MM.1S (cell line): Measurements from ENCODE around the gene FUOM.

Source experiments
- CTCF ChIP-seq: fragments of 300-600 bp; sonication (generic); IDR thresholded peaks from 2 replicates; pipeline ENCODE4 v1.5.1; 2016; ENCODE audit warnings: antibody characterized with exemption, low read length, mixed read lengths
- EZH2 ChIP-seq: fragments of 300-600 bp; sonication (generic); optimal IDR thresholded peaks from 2 replicates; pipeline ENCODE3; 2017; ENCODE audit warnings: low read depth, mild to moderate bottlenecking, antibody characterized with exemption, low read length, mixed read lengths

DNA sequence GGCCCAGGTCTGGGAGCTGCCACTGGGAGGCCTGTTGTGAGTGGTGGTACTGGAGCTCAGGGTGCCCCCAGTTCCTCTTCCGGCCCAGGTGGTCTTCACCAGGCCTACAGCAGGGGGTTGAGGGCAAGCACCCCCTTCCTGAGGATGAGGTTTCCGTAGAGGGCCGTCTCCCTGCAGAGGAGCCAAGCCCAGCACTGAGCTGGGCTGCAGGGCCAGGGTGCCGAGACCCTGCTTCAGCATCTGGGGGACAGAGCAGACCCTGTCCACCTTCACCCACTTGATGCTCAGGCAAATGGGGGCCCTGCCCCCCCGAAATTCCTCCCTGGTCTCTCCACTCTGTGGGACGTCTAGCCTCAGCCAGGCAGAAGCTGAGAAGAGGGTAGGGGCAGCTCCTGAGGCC is 2.6 kb downstream of the FUOM start:
- TF ChIP-seq CTCF, result no peak
- no peak for TF ChIP-seq EZH2
